ENCODE results near the gene IL36RN. TPM values are rescaled to one million over a fixed set of nuclear protein-coding genes. Genes with fewer than 3 reads are reported as not detected.
"Not testable (repeated sequence)": the region's sequence is repeated elsewhere in the genome, so short reads cannot be mapped to it uniquely, and the experiment has no call there.

IL36RN gene
- total and polyA plus RNA-seq, 7 donors, result not detected

- H3K4me3 ChIP-seq, result no peak overlapping the region
- no peak for TF ChIP-seq CTCF (IDR thresholded peaks at IDR 0.05)
- ATAC-seq, result no peak
- H3K4me1 ChIP-seq, result no peaks in the 10 kb centered on the region
- intact Hi-C loops (cut with DNase I), result no loop called here
- H3K27ac ChIP-seq, result no peak overlapping the region
- H3K9me3 ChIP-seq, result no peaks in the 10 kb centered on the region
- H3K36me3 ChIP-seq (ENCODE audit: insufficient read depth in 1 of 2, low read depth in 1 of 2), result no peaks in the 10 kb centered on the region
- no peak for DNase-seq
- H3K27me3 ChIP-seq (ENCODE audit: insufficient read depth in 3 of 3, low read length in 2 of 3), result peaks cover 0 to 10% (median 4%) of the 10 kb centered on the region in 3 donors
These were observed 30.9 kb downstream of the IL36RN start for GRCh38 chr2:113089916-113090315.

GRCh38 chr2:113091231-113091896 lies 32.4 kb downstream of the IL36RN start:
- H3K4me1 ChIP-seq, result no peaks in the 10 kb centered on the region
- ATAC-seq (no peak), DNase-seq (no peak)
- H3K27ac ChIP-seq, result no peak overlapping the region
- no peaks in the 10 kb centered on the region for H3K36me3 ChIP-seq (ENCODE audit: insufficient read depth in 1 of 2, low read depth in 1 of 2)
- intact Hi-C loops (cut with DNase I), result no loop called here
- no peak for TF ChIP-seq CTCF (IDR thresholded peaks at IDR 0.05)
- WGBS, 3 donors, result 42 to 59% (median 54%) methylated on average over 4 of the region's 4 CpGs
- H3K9me3 ChIP-seq, result no peaks in the 10 kb centered on the region
- H3K4me3 ChIP-seq, result no peak overlapping the region
- peaks cover 0 to 4% (median 4%) of the 10 kb centered on the region in 3 donors for H3K27me3 ChIP-seq (ENCODE audit: insufficient read depth in 3 of 3, low read length in 2 of 3)

- no peak for DNase-seq
- no peak overlapping the region for H3K4me3 ChIP-seq
- intact Hi-C loops (cut with DNase I), result no loop called here
- H3K9me3 ChIP-seq, result no peaks in the 10 kb centered on the region
- no peaks in the 10 kb centered on the region for H3K4me1 ChIP-seq
- peaks cover 0 to 4% (median 4%) of the 10 kb centered on the region in 3 donors for H3K27me3 ChIP-seq (ENCODE audit: insufficient read depth in 3 of 3, low read length in 2 of 3)
- no peaks in the 10 kb centered on the region for H3K36me3 ChIP-seq (ENCODE audit: insufficient read depth in 1 of 2, low read depth in 1 of 2)
- 43 to 50% (median 47%) methylated on average over 5 of the region's 5 CpGs for WGBS, 3 donors
- TF ChIP-seq CTCF (IDR thresholded peaks at IDR 0.05), result no peak
- no peak overlapping the region for H3K27ac ChIP-seq
- no peak for ATAC-seq
These were observed 34.0 kb downstream of the IL36RN start for GRCh38 chr2:113092864-113093612.

- H3K4me3 ChIP-seq, result no peak overlapping the region
- H3K9me3 ChIP-seq, result no peaks in the 10 kb centered on the region
- H3K36me3 ChIP-seq (ENCODE audit: insufficient read depth in 1 of 2, low read depth in 1 of 2), result no peaks in the 10 kb centered on the region
- H3K27ac ChIP-seq, result no peak overlapping the region
- intact Hi-C loops (cut with DNase I), result no loop called here
- H3K27me3 ChIP-seq (ENCODE audit: insufficient read depth in 3 of 3, low read length in 2 of 3), result peaks cover 0 to 4% (median 4%) of the 10 kb centered on the region in 3 donors
- WGBS, 3 donors, result 14 to 23% (median 20%) methylated on average over 2 of the region's 2 CpGs
- DNase-seq (no peak), ATAC-seq (no peak)
- no peak for TF ChIP-seq CTCF (IDR thresholded peaks at IDR 0.05)
- no peaks in the 10 kb centered on the region for H3K4me1 ChIP-seq
These were observed 34.6 kb downstream of the IL36RN start for GRCh38 chr2:113093613-113093977.

GRCh38 chr2:113096306-113096705 lies 37.3 kb downstream of the IL36RN start:
- intact Hi-C loops (cut with DNase I); H3K36me3 ChIP-seq (ENCODE audit: insufficient read depth in 1 of 2, low read depth in 1 of 2); H3K4me1 ChIP-seq; H3K9me3 ChIP-seq; DNase-seq; H3K27me3 ChIP-seq (ENCODE audit: insufficient read depth in 3 of 3, low read length in 2 of 3); H3K4me3 ChIP-seq; ATAC-seq; H3K27ac ChIP-seq: not testable (repeated sequence)
- 89 to 98% (median 93%) methylated on average over 10 to 14 of the region's 14 CpGs for WGBS, 3 donors

- DNase-seq; ATAC-seq; H3K4me3 ChIP-seq; H3K27me3 ChIP-seq (ENCODE audit: insufficient read depth in 3 of 3, low read length in 2 of 3); H3K36me3 ChIP-seq (ENCODE audit: insufficient read depth in 1 of 2, low read depth in 1 of 2); intact Hi-C loops (cut with DNase I); H3K4me1 ChIP-seq; H3K9me3 ChIP-seq; H3K27ac ChIP-seq: not testable (repeated sequence)
- 43 to 85% (median 78%) methylated on average over 2 of the region's 2 CpGs for WGBS, 3 donors
These were observed 38.0 kb downstream of the IL36RN start for GRCh38 chr2:113096842-113097618.
